Muscle layer of colon (tissue), 2 donors: ENCODE data around the gene TMEM258.

Source experiments
- H3K27ac ChIP-seq: one replicate; pipeline ENCODE4 v1.7.0; 2013; ENCODE audit warnings: low read depth, mild to moderate bottlenecking, low read length, moderate library complexity
- H3K27me3 ChIP-seq, 2 donors: one replicate each; pipeline ENCODE4 v1.7.0; 2013; ENCODE audit warnings: low read length in 2 of 2, mild to moderate bottlenecking in 2 of 2; ENCODE audit not compliant: insufficient read depth in 2 of 2, control insufficient read depth in 1 of 2
- H3K36me3 ChIP-seq: one replicate; pipeline ENCODE4 v1.7.0; 2013; ENCODE audit warnings: mild to moderate bottlenecking, low read length; ENCODE audit not compliant: insufficient read depth
- H3K4me1 ChIP-seq: one replicate; pipeline ENCODE4 v1.7.0; 2013; ENCODE audit warnings: mild to moderate bottlenecking, low read length; ENCODE audit not compliant: insufficient read depth
- H3K4me3 ChIP-seq, 2 donors: one replicate each; pipeline ENCODE4 v1.7.0; 2013; ENCODE audit warnings: low read length in 2 of 2, low read depth in 1 of 2, mild to moderate bottlenecking in 1 of 2, moderate library complexity in 1 of 2
- H3K9ac ChIP-seq: one replicate; pipeline ENCODE4 v1.7.0; 2013; ENCODE audit warnings: low read length
- H3K9me3 ChIP-seq: one replicate; pipeline ENCODE4 v1.7.0; 2013; ENCODE audit warnings: mild to moderate bottlenecking, low read length
- donor health status: abdominal sarcoma.
- donor health status: Adenocarcinoma of cecum.

Gene TMEM258

GRCh38 chr11:61750631-61751273 lies 41.6 kb downstream of the TMEM258 start:
- H3K9me3 ChIP-seq: no peaks in the 10 kb centered on the region
- H3K4me3 ChIP-seq: no peak overlapping the region
- no peak overlapping the region for H3K9ac ChIP-seq
- H3K4me1 ChIP-seq: peaks cover 9% of the 10 kb centered on the region
- H3K27ac ChIP-seq: no peak overlapping the region
- no peaks in the 10 kb centered on the region for H3K36me3 ChIP-seq
- H3K27me3 ChIP-seq: peaks cover 7 to 35% of the 10 kb centered on the region in 2 donors

GRCh38 chr11:61749591-61750217 lies 42.7 kb downstream of the TMEM258 start:
- Histone ChIP-seq H3K9ac (no peak overlapping the region), H3K36me3 (no peaks in the 10 kb centered on the region), H3K27ac (no peak overlapping the region), H3K4me1 (peaks cover 9% of the 10 kb centered on the region), H3K9me3 (no peaks in the 10 kb centered on the region), H3K4me3 (no peak overlapping the region), H3K27me3 (peaks cover 7 to 35% of the 10 kb centered on the region in 2 donors)

DNA sequence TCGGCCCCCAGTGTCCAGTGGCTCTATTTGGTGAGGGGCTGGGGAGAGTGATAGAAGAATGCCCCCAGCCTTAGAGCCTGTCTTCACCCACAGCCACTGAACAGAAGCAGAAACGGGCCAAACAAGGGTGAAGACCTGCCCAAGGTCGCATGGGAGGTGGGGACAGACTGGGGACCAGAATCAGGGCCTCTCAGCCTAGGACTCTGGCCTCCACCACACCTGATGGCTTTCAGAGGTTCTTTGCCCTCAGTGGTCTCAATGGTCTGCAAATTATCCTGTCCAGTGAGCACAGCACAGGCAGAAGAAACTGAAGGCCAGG lies 44.5 kb downstream of the TMEM258 start:
- H3K4me3 ChIP-seq: no peak overlapping the region
- peaks cover 7 to 27% of the 10 kb centered on the region in 2 donors for H3K27me3 ChIP-seq
- H3K4me1 ChIP-seq: peaks cover 7% of the 10 kb centered on the region
- H3K9me3 ChIP-seq: no peaks in the 10 kb centered on the region
- no peak overlapping the region for H3K9ac ChIP-seq
- H3K36me3 ChIP-seq: no peaks in the 10 kb centered on the region
- H3K27ac ChIP-seq: no peak overlapping the region

DNA sequence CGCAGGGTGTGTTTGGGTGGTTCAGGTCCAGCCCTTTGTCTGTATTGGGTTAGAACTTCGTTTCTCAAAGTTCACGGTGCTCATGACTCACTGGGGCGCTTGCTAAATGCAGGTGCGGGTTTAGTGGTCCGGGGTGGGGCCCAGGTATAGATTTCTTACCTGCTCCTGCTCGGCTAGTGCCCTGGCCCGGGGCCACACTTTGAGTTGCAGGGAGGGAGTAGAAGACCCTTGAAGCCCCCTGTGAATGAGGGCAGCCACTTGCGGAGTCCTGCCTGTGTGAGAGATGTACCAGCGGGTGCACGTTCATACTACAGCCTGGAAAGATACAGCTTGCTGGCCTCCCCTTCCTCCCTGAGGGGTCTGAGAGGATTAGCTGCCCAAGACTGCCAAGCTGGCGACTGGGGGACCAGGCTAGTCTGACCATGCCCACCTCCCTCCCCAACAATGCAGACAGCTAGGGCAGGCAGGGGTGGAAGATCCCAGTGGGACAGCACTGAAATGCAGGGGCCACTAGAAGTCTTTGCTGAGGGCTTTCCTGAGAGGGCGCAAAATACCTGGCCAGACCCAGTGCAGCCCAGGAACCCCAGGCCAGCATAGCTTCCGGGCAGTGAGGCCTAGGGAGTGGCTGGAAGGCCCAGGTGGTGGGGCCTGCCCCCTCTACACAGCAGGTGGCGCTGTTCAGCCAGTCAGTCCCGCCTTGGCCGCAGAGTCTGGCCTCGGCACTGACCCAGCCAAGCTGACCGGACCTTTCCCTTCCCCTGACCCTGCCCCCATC lies 45.0 kb downstream of the TMEM258 start:
- no peak overlapping the region for H3K9ac ChIP-seq

DNA sequence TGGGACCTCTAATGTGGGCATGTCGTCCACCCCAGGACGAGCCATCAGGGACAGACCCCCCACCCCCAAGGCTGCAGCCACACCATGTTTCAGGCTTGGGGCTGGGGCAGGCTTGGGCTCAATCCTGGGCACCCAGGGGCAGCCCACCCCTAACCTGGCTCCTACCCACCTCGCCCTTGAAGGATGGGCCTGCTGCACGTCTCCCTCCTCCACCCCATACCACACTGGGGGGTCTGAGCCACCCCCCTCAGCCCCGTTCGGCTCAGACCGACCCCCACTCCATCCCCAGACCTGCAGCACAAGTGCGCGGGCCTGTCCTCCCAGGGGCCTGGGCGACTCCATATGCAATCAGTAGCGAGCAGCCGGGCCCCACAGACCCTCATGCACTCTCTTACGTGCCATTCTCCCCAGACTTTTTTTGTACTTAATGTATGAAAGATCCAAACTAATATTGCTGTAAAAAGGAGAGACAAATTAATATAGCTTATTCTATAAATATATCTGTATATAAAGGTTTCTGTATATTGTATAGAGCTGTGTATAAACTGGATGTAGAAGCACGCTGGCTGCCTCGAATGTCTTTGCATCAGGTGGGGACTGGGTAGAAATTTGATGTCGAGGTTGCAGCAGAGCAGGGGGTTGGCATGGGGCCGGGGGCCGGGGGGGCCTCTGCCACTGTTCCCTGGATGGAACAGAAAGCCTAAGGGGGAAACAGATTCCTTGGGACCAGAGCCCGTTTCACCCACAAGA lies 45.8 kb downstream of the TMEM258 start:
- Histone ChIP-seq H3K4me3 (no peak overlapping the region), H3K9me3 (no peaks in the 10 kb centered on the region), H3K27ac (no peak overlapping the region), H3K4me1 (no peaks in the 10 kb centered on the region), H3K36me3 (no peaks in the 10 kb centered on the region), H3K9ac (no peak overlapping the region), H3K27me3 (peaks cover 2 to 18% of the 10 kb centered on the region in 2 donors)

More for the DNA sequence above, 45.0 kb downstream of the TMEM258 start:
- Histone ChIP-seq H3K4me3 (no peak overlapping the region), H3K36me3 (no peaks in the 10 kb centered on the region), H3K4me1 (peaks cover 4% of the 10 kb centered on the region), H3K27me3 (peaks cover 7 to 24% of the 10 kb centered on the region in 2 donors), H3K9me3 (no peaks in the 10 kb centered on the region), H3K27ac (no peak overlapping the region)

- H3K4me1 ChIP-seq: no peaks in the 10 kb centered on the region
- no peak overlapping the region for H3K27ac ChIP-seq
- H3K9me3 ChIP-seq: no peaks in the 10 kb centered on the region
- peaks cover 0 to 11% of the 10 kb centered on the region in 2 donors for H3K27me3 ChIP-seq
- H3K4me3 ChIP-seq: no peak overlapping the region
- H3K36me3 ChIP-seq: no peaks in the 10 kb centered on the region
- H3K9ac ChIP-seq: no peak overlapping the region
These were observed 46.5 kb downstream of the TMEM258 start for GRCh38 chr11:61745781-61746441.

GRCh38 chr11:61744609-61745156 lies 47.7 kb downstream of the TMEM258 start:
- Histone ChIP-seq H3K4me3 (no peak overlapping the region), H3K4me1 (no peaks in the 10 kb centered on the region), H3K27me3 (peaks cover 0 to under 1% of the 10 kb centered on the region in 2 donors), H3K9me3 (no peaks in the 10 kb centered on the region), H3K9ac (no peak overlapping the region), H3K36me3 (no peaks in the 10 kb centered on the region), H3K27ac (no peak overlapping the region)

- Histone ChIP-seq H3K9me3 (no peaks in the 10 kb centered on the region), H3K27me3 (no peaks in the 10 kb centered on the region), H3K36me3 (no peaks in the 10 kb centered on the region), H3K9ac (no peak overlapping the region), H3K4me3 (no peak overlapping the region), H3K27ac (no peak overlapping the region), H3K4me1 (no peaks in the 10 kb centered on the region)
These were observed 48.2 kb downstream of the TMEM258 start for GRCh38 chr11:61744181-61744580.

DNA sequence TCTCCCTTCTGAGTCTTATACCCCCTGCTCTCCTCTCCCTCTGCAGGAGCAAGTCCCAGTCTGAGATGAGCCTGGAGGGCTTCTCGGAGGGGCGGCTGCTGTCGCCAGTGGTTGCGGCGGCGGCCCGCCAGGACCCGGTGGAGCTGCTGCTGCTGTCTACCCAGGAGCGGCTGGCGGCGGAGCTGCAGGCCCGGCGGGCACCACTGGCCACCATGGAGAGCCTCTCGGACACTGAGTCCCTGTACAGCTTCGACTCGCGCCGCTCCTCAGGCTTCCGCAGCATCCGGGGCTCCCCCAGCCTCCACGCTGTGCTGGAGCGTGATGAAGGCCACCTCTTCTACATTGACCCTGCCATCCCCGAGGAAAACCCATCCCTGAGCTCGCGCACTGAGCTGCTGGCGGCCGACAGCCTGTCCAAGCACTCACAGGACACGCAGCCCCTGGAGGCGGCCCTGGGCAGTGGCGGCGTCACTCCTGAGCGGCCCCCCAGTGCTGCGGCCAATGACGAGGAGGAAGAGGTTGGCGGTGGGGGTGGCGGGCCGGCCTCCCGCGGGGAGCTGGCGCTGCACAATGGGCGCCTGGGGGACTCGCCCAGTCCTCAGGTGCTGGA lies 48.8 kb downstream of the TMEM258 start:
- H3K9me3 ChIP-seq: no peaks in the 10 kb centered on the region
- no peaks in the 10 kb centered on the region for H3K27me3 ChIP-seq
- H3K4me1 ChIP-seq: no peaks in the 10 kb centered on the region
- H3K4me3 ChIP-seq: no peak overlapping the region
- H3K27ac ChIP-seq: no peak overlapping the region
- no peaks in the 10 kb centered on the region for H3K36me3 ChIP-seq
- H3K9ac ChIP-seq: no peak overlapping the region

GRCh38 chr11:61742391-61742790 lies 50.0 kb downstream of the TMEM258 start:
- Histone ChIP-seq H3K9me3 (no peaks in the 10 kb centered on the region), H3K27me3 (no peaks in the 10 kb centered on the region), H3K9ac (no peak overlapping the region), H3K4me3 (no peak overlapping the region), H3K4me1 (no peaks in the 10 kb centered on the region), H3K36me3 (peaks cover 7% of the 10 kb centered on the region), H3K27ac (no peak overlapping the region)
